ENCODE data around the gene DTNA. TPM values are rescaled to one million over a fixed set of nuclear protein-coding genes. Genes with fewer than 3 reads are reported as not detected.
A peak's percentile ranks its signal among the peaks of the same experiment; 100 is the strongest.

The DTNA gene
- total RNA-seq, 1 donor from 2014 or later: 21.0 TPM

DNA sequence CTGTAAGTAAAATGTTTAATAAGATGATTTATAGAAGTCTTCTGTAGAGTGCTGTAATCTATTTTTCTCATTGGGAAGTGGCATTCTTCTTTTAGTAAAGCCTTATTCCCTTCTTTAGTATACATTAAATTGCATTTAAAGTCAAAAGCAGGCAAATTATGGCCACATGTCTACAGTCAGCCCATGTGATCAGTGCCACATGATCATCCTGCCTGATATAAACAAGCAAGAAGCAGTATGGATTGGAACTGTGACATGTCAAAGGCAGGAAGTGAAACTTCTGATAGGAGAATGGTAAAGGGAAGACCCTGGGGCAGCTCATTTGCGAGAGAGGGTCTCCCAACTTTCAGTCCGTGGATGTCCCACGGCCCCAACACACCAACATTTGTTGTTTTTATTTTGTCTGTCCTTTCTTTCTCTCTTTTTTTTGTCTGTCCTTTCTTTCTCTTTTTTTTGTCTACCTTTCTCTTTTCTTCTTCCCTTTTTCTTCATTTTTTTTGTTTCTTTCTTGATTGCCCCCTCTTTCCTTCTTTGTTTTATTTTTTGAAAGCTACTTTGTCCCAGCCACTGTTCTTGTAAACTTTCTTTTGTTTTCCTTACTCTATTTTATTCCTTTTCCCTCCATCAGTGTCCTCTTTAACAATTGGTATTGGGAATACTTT is 154.9 kb downstream of the DTNA start:
- Histone ChIP-seq H3K9me3 (no peaks in the 10 kb centered on the region), H3K4me1 (no peaks in the 10 kb centered on the region), H3K27ac (no peak overlapping the region), H3K36me3 (no peaks in the 10 kb centered on the region), H3K4me3 (no peak overlapping the region), H3K27me3 (ENCODE audit: low read depth) (no peaks in the 10 kb centered on the region)
- DNase-seq (no peak), ATAC-seq (no peak)
- intact Hi-C loops (cut with DNase I): no loop called here
- TF ChIP-seq, protein P1, sequence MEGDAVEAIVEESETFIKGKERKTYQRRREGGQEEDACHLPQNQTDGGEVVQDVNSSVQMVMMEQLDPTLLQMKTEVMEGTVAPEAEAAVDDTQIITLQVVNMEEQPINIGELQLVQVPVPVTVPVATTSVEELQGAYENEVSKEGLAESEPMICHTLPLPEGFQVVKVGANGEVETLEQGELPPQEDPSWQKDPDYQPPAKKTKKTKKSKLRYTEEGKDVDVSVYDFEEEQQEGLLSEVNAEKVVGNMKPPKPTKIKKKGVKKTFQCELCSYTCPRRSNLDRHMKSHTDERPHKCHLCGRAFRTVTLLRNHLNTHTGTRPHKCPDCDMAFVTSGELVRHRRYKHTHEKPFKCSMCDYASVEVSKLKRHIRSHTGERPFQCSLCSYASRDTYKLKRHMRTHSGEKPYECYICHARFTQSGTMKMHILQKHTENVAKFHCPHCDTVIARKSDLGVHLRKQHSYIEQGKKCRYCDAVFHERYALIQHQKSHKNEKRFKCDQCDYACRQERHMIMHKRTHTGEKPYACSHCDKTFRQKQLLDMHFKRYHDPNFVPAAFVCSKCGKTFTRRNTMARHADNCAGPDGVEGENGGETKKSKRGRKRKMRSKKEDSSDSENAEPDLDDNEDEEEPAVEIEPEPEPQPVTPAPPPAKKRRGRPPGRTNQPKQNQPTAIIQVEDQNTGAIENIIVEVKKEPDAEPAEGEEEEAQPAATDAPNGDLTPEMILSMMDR (IDR thresholded peaks at IDR 0.05): no peak

DNA sequence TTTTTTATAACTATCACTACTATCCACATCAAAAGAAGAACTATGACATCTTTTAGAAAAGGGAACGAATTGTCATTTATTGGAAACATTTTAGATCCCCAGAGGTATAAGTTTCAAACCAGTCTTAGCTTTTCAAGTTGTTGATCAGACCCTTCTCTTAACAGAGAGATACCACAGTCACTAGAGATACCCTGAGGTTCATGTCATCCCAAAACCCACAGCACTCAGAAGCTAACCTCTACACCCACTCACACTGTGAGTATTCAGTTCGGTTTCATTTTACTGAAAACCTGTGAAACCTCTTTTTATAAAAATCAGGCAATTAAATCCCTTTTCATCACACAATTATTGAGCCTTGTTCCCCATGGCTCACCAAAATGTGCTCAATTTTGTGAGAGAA is 156.2 kb downstream of the DTNA start:
- Histone ChIP-seq H3K9me3 (no peaks in the 10 kb centered on the region), H3K27me3 (ENCODE audit: low read depth) (no peaks in the 10 kb centered on the region), H3K4me3 (no peak overlapping the region), H3K27ac (no peak overlapping the region), H3K36me3 (no peaks in the 10 kb centered on the region), H3K4me1 (no peaks in the 10 kb centered on the region)
- TF ChIP-seq, protein P1 (IDR thresholded peaks at IDR 0.05): no peak
- no peak for DNase-seq
- no peak for ATAC-seq
- intact Hi-C loops (cut with DNase I): no loop called here

DNA sequence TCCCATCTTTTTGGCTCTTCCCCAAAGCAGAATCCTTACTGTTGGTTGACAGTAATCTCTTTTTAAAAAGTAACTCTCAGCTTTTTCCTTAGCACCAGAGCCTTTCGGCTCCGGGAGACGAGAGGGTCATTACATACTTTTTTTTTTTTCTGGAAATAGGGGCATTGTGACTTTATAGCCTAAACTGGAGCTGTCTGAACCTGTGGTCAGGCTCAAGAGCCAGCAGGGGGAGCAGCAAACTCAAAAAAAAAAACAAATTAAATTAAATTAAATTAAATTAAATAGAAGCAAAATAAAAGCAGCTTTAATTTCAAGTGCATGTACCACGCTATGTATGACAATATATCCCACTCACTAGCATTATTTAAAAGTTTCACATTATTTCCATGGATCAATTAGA is 156.6 kb downstream of the DTNA start:
- intact Hi-C loops (cut with DNase I): no loop called here
- Histone ChIP-seq H3K36me3 (no peaks in the 10 kb centered on the region), H3K27ac (no peak overlapping the region), H3K4me3 (no peak overlapping the region), H3K27me3 (ENCODE audit: low read depth) (no peaks in the 10 kb centered on the region), H3K4me1 (no peaks in the 10 kb centered on the region), H3K9me3 (no peaks in the 10 kb centered on the region)
- no peak for DNase-seq
- TF ChIP-seq, protein P1 (IDR thresholded peaks at IDR 0.05): peak; percentile 22
- ATAC-seq: no peak

DNA sequence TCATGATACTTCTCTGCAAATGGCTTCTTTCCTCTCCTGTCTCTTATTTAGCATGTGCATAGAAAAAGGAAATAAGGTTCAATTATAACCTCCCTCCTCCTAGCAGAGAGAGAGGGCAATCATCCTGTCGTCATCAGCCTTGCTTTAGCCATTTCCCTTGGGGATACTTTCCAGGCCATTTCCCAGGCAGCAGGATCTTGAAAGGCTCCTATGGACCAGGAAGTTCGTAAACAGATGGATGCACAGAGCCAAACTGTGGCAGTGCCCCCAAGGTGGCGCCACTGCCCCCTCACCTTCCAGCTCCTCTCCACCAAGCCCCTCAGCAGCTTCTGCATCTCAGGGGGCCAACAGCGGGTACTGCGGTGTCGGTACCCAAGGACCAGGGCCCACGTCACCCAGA is 157.4 kb downstream of the DTNA start:
- Histone ChIP-seq H3K4me1 (no peaks in the 10 kb centered on the region), H3K36me3 (no peaks in the 10 kb centered on the region), H3K27me3 (ENCODE audit: low read depth) (no peaks in the 10 kb centered on the region), H3K27ac (no peak overlapping the region), H3K9me3 (no peaks in the 10 kb centered on the region), H3K4me3 (no peak overlapping the region)
- intact Hi-C loops (cut with DNase I): no loop called here
- ATAC-seq (no peak), DNase-seq (no peak)
- TF ChIP-seq, protein P1 (IDR thresholded peaks at IDR 0.05): no peak

DNA sequence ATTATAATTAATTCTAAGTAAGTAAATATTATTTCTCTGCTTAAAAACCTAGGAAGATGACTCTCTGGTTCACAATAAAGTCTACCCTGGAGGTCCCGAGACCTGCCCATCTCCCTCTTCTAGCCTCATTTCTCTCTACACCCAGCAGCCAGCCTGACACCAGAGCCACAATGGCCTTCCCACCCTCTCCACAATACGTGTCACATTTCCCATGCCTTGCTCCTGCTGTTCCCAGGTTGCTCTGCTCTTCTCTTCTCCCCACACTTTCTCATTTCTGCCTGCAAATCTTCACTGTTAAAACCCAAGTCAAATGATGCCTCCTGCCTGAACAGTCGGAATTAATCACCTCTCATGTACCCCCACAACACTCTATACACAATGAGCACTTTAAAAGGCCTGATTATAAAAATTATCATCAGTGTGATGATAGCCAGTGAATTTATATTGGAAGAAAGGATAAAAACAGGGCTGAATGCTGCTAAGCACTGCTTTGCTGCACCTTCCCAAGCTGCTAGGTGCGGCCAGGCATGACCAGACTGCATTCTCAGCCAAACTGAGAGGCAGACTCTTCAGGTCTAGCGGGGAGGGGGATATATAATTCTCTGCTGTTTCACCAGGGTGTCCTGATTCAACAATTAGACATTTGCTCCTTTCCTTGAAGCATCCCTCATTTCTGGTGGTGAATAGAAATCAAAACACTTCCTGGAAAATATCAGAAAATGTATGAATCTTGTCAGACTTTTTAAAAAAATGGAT is 160.6 kb downstream of the DTNA start:
- ATAC-seq: no peak
- DNase-seq: no peak

More for the DNA sequence above, 160.6 kb downstream of the DTNA start:
- no peaks in the 10 kb centered on the region for H3K4me1 ChIP-seq
- no peak overlapping the region for H3K27ac ChIP-seq
- H3K27me3 ChIP-seq (ENCODE audit: low read depth): no peaks in the 10 kb centered on the region
- TF ChIP-seq, protein P1 (IDR thresholded peaks at IDR 0.05): no peak
- no peaks in the 10 kb centered on the region for H3K9me3 ChIP-seq
- intact Hi-C loops (cut with DNase I): no loop called here
- H3K36me3 ChIP-seq: no peaks in the 10 kb centered on the region
- no peak overlapping the region for H3K4me3 ChIP-seq
